Stimulated activated naive CD4-positive, alpha-beta T cell treated with Interleukin-2 at 50 U/mL for 16 hours (primary cell): ENCODE data around the gene HDAC4.

Experiments used
- DNase-seq: peaks from one replicate; lab custom pipeline; 2025; lab: John Stamatoyannopoulos, UW

The HDAC4 gene

GRCh38 chr2:239348563-239349452 lies 52.0 kb downstream of the HDAC4 start:
- no peak for DNase-seq

DNA sequence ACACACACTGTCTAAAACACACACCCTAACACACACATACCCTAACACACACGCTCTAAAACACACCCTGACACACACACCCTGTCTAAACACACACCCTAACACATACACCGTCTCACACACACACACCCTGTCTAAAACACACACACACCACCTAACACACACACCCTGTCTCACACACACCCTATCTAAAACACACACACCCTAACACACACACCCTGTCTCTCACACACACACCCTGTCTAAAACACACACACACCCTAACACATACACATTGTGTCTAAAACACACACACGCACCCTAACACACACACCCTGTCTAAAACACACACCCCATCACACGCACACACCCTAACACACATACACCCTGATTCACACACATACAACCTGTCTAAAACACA lies 54.1 kb downstream of the HDAC4 start:
- DNase-seq, result no peak

GRCh38 chr2:239345251-239345650 lies 55.6 kb downstream of the HDAC4 start:
- no peak for DNase-seq

- no peak for DNase-seq
Observed at GRCh38 chr2:239344857-239345216, 56.0 kb downstream of the HDAC4 start.

GRCh38 chr2:239343946-239344856 lies 56.6 kb downstream of the HDAC4 start:
- no peak for DNase-seq

DNA sequence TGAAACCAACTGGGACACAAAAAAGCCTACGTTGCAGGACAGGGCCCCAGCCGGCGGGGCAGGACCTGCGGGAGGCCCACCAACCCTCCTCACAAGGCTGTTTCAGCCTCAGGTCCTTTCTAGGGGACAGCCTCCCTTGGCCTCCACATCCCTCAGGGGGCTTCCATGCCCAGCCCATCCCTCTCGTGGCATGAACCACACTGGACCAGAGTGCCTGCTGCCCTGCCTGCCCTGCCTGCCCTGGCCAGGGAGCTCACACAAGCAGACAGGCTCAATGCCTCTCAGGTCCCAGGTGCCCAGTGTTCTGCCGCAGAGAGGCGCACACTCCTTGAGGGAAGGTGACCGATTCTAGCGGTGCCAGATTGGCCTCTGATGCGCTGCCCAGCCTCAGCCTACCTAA lies 57.4 kb downstream of the HDAC4 start:
- no peak for DNase-seq

DNA sequence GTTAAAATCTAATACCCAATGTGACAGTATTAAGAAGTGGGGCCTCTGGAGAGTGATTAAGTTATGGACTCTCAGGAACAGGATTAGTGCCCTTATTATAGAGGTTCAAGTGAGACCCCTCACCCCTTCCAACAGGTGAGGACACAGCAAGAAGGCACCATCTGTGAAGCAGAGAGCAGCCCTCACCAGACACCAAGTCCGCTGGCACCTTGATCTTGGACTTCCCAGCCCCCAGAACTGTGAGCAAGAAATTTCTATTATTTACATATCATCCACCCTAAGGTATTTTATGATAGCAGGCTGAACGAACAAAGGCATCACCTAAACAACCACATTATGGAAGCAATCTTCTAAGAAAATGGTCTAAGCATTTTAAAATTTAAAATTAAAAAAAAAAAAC lies 59.0 kb downstream of the HDAC4 start:
- no peak for DNase-seq

DNA sequence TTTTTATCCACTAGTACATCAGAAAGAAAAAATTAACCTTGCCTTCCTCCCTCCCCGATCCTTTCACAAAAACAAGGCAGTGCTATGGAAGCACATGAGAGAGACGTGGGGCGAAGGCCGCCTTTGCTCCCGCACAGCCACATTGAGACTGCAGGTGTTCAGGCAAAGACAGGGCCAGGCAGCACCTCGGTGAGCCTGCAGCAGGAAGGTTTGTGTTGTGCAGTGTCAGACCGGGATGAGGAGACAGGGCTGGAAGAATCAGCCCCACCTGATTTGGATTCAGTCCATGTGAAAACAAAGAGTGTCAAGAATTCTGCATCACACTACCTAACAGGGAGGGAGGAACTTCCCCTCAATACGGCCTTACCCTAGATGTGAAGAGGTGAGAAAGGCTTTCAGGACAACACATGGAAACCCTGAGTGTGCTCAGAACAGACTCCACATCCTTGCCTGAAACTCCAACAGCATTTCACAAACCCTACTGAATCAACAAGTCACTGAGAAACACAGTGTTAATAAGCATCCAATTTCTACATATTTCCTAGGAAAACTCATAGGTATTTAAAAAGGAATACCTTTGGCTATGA lies 59.6 kb downstream of the HDAC4 start:
- DNase-seq, result no peak

- no peak for DNase-seq
Observed at GRCh38 chr2:239339726-239340601, 60.9 kb downstream of the HDAC4 start.

DNA sequence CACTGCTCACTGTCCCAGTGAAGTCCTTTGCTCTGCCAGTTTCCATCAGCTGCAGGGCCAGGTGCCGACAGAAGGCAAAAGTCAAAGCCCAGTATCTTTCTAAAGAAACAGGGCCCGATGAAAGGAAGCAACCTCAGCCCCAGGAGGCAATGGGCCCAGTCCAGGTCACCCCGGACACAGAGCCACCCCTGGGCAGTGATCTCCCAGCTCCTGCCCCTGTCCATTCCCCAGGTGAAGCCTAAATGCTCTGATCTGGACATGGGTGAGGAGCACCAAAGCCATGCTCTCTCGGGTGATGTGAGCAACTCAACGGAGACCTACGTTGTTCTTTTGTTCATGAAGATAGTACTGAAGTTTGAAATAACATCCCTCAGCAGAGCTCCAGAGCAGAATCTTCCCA lies 61.6 kb downstream of the HDAC4 start:
- no peak for DNase-seq

- DNase-seq, result no peak
Observed at GRCh38 chr2:239337877-239338484, 62.8 kb downstream of the HDAC4 start.

- no peak for DNase-seq
Observed at GRCh38 chr2:239337122-239337876, 63.5 kb downstream of the HDAC4 start.

GRCh38 chr2:239331560-239331959 lies 69.3 kb downstream of the HDAC4 start:
- DNase-seq, result no peak

- no peak for DNase-seq
Observed at GRCh38 chr2:239330836-239331235, 70.0 kb downstream of the HDAC4 start.

DNA sequence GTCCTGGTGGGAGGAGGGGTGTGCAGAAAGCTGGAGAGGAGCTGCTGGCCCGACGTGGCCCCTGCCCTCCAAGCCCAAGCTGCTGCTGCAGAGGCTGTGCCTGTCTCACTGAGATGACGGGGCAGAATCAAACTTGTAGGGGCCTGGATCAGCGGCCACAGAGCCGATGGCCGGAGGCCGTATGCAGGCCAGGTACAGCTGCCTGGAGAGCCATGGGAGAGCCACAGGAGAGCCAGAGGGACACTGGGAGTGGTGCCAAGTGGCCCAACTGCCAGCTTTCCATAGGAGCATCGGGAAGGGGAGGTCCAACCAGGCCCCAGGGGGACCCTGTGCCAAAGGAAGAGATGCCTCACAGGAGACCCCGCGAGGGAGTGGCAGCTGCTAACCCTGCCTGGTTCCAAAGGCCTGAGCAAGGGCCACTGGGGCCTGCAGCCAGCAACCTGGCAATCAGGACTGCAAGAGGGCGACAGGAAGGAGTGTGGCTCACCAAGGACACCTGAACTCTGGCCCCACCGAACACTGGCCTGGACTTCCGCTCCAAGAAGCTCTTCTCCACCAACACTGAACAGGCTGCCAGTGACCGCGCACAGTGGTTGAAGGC lies 70.7 kb downstream of the HDAC4 start:
- DNase-seq, result no peak

- no peak for DNase-seq
Observed at GRCh38 chr2:239329284-239329971, 71.4 kb downstream of the HDAC4 start.

- no peak for DNase-seq
Observed at GRCh38 chr2:239328351-239329191, 72.2 kb downstream of the HDAC4 start.

DNA sequence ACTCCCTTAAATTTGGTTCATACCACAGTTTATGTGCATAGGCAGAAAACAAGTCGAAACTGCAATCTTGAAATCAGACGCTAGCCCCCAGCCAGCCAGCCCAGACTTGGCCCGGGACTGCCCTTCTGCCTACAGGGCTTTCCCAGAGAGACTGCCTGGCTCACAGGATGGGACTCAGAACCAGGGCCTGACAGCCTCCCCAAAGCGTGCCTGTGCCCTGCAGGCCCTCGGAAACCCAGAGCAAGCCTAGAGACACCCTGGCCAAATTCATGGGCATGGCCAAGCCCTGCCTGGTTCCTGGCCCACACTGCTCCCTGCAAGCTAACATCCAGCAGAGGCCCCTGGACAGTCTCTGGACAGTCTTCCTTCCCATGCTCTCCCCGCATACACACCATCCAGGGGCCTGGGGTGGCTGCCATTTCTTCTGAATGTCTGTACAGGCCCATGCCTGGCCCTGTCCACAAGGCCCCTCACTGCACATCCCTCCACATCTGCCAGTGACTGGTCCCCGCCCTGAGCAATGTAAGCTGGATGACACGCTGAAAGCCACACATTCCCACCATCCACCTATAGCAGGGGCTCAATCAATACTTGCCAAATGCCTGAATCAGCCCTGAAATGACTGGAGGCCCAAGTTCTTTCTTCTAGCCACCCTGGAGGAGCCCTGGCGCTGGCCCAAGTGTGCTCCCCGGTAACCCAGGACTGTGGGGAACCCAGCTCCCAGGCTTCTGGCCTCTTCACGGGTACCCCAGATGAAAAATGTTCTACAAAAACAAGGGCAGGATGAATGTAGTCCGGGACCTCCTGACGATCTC lies 73.1 kb downstream of the HDAC4 start:
- no peak for DNase-seq
